K562 (cell line): Measurements from ENCODE around the gene TFE3.

ENCODE experiments used
- CTCF ChIP-seq, 3 experiments: IDR thresholded peaks in 2 of 3; conservative IDR thresholded peaks in 1 of 3; 2 replicates each; pipeline ENCODE4 v1.5.1; 2011 to 2012; ENCODE audit warnings: low read length in 3 of 3, mild to moderate bottlenecking in 3 of 3, control low read depth in 2 of 3, improper control_type of control experiment in 1 of 3, inconsistent platforms in 1 of 3, low read depth in 1 of 3, mixed read lengths in 1 of 3, moderate library complexity in 1 of 3; ENCODE audit not compliant: insufficient read depth in 2 of 3
- ELF4 ChIP-seq: fragments of 450-650 bp; formaldehyde crosslinking; IDR thresholded peaks from 2 replicates; pipeline ENCODE4 v1.4.0; 2022; ENCODE audit warnings: missing genetic modification characterization
- GABPA ChIP-seq: fragments of 200-800 bp; sonication (Bioruptor generic); conservative IDR thresholded peaks from 2 replicates; pipeline ENCODE4 v1.6.1; 2016; ENCODE audit warnings: low read depth, missing genetic modification characterization, missing compliant biosample characterization
- KDM5B ChIP-seq: fragments of 200-600 bp; sonication (generic); IDR thresholded peaks from 2 replicates; pipeline ENCODE4 v1.6.1; 2012; ENCODE audit warnings: low read depth, mild to moderate bottlenecking, moderate library complexity, low read length, control low read depth, inconsistent platforms; ENCODE audit not compliant: insufficient replicate concordance
- MAX ChIP-seq: sonication (generic); formaldehyde crosslinking; IDR thresholded peaks from 2 replicates; pipeline ENCODE4 v1.9.0; 2022; ENCODE audit warnings: mild to moderate bottlenecking, missing genetic modification reagents
- PCBP1 ChIP-seq: fragments of 200-400 bp; formaldehyde crosslinking; IDR thresholded peaks from 2 replicates; pipeline ENCODE4 v1.6.1; 2018; ENCODE audit warnings: mild to moderate bottlenecking, low read depth, low read length; ENCODE audit not compliant: poor library complexity, severe bottlenecking
- POLR2A ChIP-seq: fragments of 450-650 bp; conservative IDR thresholded peaks from 2 replicates; pipeline ENCODE4 v1.6.1; 2016
- POLR2AphosphoS2 ChIP-seq: IDR thresholded peaks from 2 replicates; pipeline ENCODE4 v1.6.1; 2012; ENCODE audit warnings: low read length, improper control_type of control experiment
- POLR3A ChIP-seq: IDR thresholded peaks from 2 replicates; pipeline ENCODE4 v1.6.1; 2011; ENCODE audit warnings: borderline replicate concordance, mild to moderate bottlenecking, moderate library complexity; ENCODE audit not compliant: insufficient read length, insufficient read depth; ENCODE audit errors: extremely low read depth
- SRSF1 ChIP-seq: fragments of 200-400 bp; formaldehyde crosslinking; IDR thresholded peaks from 2 replicates; pipeline ENCODE4 v1.6.1; 2017; ENCODE audit warnings: mild to moderate bottlenecking, low read depth, low read length, moderate library complexity
- ZBTB1 ChIP-seq: sonication (generic); formaldehyde crosslinking; IDR thresholded peaks from 2 replicates; pipeline ENCODE4 v1.8.1; 2023; ENCODE audit warnings: missing genetic modification reagents, low read depth, mild to moderate bottlenecking, borderline replicate concordance
- TF ChIP-seq, protein P1 (sequence below): sonication (generic); formaldehyde crosslinking; IDR thresholded peaks from 2 replicates; pipeline ENCODE4 v1.4.0; 2020; ENCODE audit warnings: mild to moderate bottlenecking, missing genetic modification reagents
- TF ChIP-seq, protein P2 (sequence below), 2 experiments: IDR thresholded peaks; 2 replicates each; pipeline ENCODE4 v1.6.1; 2011; ENCODE audit warnings: borderline replicate concordance in 1 of 2, control low read depth in 1 of 2, low read depth in 1 of 2, low read length in 1 of 2, mild to moderate bottlenecking in 1 of 2, mixed read lengths in 1 of 2, moderate library complexity in 1 of 2; ENCODE audit not compliant: insufficient read depth in 1 of 2, insufficient read length in 1 of 2, poor library complexity in 1 of 2, severe bottlenecking in 1 of 2; ENCODE audit errors: extremely low read depth in 1 of 2

DNA sequence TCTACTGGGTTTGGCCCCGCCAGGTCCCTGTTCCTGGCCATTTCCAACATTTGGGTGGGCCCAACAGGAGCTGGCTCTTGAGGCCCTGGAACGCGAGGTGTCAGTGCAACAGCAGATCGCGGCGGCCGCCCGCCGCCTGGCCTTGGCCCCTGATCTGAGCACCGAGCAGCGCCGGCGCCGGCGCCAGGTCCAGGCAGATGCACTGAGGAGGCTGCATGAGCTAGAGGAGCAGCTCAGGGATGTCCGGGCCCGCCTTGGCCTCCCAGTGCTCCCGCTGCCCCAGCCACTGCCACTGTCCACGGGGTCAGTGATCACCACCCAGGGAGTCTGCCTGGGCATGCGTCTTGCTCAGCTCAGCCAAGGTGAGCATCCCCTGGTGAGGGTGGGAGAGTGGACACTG lies 21.1 kb upstream of the TFE3 start:
- TF ChIP-seq ZBTB1 (CRISPR knock-in tag), result no peak
- TF ChIP-seq MAX (CRISPR knock-in tag), result no peak
- no peak for TF ChIP-seq GABPA (tag)
- TF ChIP-seq SRSF1, result no peak
- TF ChIP-seq, protein P1, sequence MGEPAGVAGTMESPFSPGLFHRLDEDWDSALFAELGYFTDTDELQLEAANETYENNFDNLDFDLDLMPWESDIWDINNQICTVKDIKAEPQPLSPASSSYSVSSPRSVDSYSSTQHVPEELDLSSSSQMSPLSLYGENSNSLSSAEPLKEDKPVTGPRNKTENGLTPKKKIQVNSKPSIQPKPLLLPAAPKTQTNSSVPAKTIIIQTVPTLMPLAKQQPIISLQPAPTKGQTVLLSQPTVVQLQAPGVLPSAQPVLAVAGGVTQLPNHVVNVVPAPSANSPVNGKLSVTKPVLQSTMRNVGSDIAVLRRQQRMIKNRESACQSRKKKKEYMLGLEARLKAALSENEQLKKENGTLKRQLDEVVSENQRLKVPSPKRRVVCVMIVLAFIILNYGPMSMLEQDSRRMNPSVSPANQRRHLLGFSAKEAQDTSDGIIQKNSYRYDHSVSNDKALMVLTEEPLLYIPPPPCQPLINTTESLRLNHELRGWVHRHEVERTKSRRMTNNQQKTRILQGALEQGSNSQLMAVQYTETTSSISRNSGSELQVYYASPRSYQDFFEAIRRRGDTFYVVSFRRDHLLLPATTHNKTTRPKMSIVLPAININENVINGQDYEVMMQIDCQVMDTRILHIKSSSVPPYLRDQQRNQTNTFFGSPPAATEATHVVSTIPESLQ (CRISPR knock-in tag), result no peak
- no peak for TF ChIP-seq POLR3A
- TF ChIP-seq POLR2A, result no peak
- no peak for TF ChIP-seq CTCF (IDR thresholded peaks at IDR 0.05 in 2 of 3, conservative IDR thresholded peaks at IDR 0.05 in 1 of 3; ENCODE audit: insufficient read depth in 2 of 3, low read depth in 1 of 3, low read length in 3 of 3)
- TF ChIP-seq ELF4 (CRISPR knock-in tag), result no peak
- TF ChIP-seq, protein P2, sequence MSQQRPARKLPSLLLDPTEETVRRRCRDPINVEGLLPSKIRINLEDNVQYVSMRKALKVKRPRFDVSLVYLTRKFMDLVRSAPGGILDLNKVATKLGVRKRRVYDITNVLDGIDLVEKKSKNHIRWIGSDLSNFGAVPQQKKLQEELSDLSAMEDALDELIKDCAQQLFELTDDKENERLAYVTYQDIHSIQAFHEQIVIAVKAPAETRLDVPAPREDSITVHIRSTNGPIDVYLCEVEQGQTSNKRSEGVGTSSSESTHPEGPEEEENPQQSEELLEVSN (IDR thresholded peaks at IDR 0.05; ENCODE audit: borderline replicate concordance in 1 of 2, extremely low read depth in 1 of 2, insufficient read depth in 1 of 2, insufficient read length in 1 of 2, low read depth in 1 of 2, low read length in 1 of 2, poor library complexity in 1 of 2, severe bottlenecking in 1 of 2), result no peak
- no peak for TF ChIP-seq KDM5B
- no peak for TF ChIP-seq POLR2AphosphoS2
- TF ChIP-seq PCBP1, result no peak
